IMR-90 (cell line): ENCODE results near the gene NHSL2.

Source experiments
- CTCF ChIP-seq: conservative IDR thresholded peaks from 2 replicates; pipeline ENCODE4 v1.5.1; 2012; ENCODE audit warnings: mild to moderate bottlenecking, low read depth, low read length, improper control_type of control experiment
- ELK1 ChIP-seq: fragments of 150-350 bp; IDR thresholded peaks from 2 replicates; pipeline ENCODE4 v1.6.1; 2016; ENCODE audit warnings: low read depth, mild to moderate bottlenecking, low read length, moderate library complexity, borderline replicate concordance
- NFE2L2 ChIP-seq: fragments of 150-350 bp; IDR thresholded peaks from 2 replicates; pipeline ENCODE4 v1.6.1; 2016; ENCODE audit warnings: low read depth, mild to moderate bottlenecking, low read length
- POLR2A ChIP-seq: IDR thresholded peaks from 2 replicates; pipeline ENCODE4 v1.6.1; 2012; ENCODE audit warnings: mild to moderate bottlenecking, low read depth, low read length
- RAD21 ChIP-seq: IDR thresholded peaks from 2 replicates; pipeline ENCODE4 v1.6.1; 2012; ENCODE audit warnings: low read length, improper control_type of control experiment
- RFX5 ChIP-seq: IDR thresholded peaks from 2 replicates; pipeline ENCODE4 v1.8.0; 2012; ENCODE audit warnings: low read depth, mild to moderate bottlenecking, low read length, moderate library complexity
- SMC3 ChIP-seq: fragments of 150-350 bp; IDR thresholded peaks from 2 replicates; pipeline ENCODE4 v1.6.1; 2016; ENCODE audit warnings: low read depth, mild to moderate bottlenecking, antibody characterized with exemption, low read length, moderate library complexity

GRCh38 chrX:72001906-72002305, 91.3 kb downstream of the NHSL2 start:
- TF ChIP-seq CTCF (no peak), POLR2A (no peak), RAD21 (no peak), NFE2L2 (no peak), SMC3 (no peak), RFX5 (no peak), ELK1 (no peak)
